Activated CD8-positive, alpha-beta memory T cell treated with anti-CD3 and anti-CD28 coated beads, Interleukin-2, amount 10 ng/mL, durations not matched to agents 7 days and 5 days (primary cell): ENCODE data around the gene OR4E2. TPM values are rescaled to one million over a fixed set of nuclear protein-coding genes. Genes with fewer than 3 reads are reported as not detected.
A peak's percentile ranks its signal among the peaks of the same experiment; 100 is the strongest.
"Not testable (repeated sequence)": the region's sequence is repeated elsewhere in the genome, so short reads cannot be mapped to it uniquely, and the experiment has no call there.

ENCODE experiments used
- ATAC-seq: fragments of 150-1000 bp; cut with Tn5 transposase; one replicate; pipeline ENCODE4 v1.10.0; 2021; ENCODE audit warnings: moderate library complexity
- CTCF ChIA-PET: fragments of 350-600 bp; sonication (Branson Sonifier 250); formaldehyde crosslinking; loops from one replicate; lab custom pipeline; 2021; ENCODE audit warnings: antibody characterized with exemption; lab: Charles Lee
- DNase-seq: peaks from one replicate; pipeline ENCODE4 v3.0.0-alpha.2; 2020
- H3K27ac Mint-ChIP-seq: one replicate; pipeline ENCODE4 v1.8.0; 2021; ENCODE audit warnings: mild to moderate bottlenecking, mixed read lengths
- H3K27me3 Mint-ChIP-seq: one replicate; pipeline ENCODE4 v1.8.0; 2021; ENCODE audit warnings: mixed read lengths
- H3K36me3 Mint-ChIP-seq: one replicate; pipeline ENCODE4 v1.8.0; 2021; ENCODE audit warnings: mild to moderate bottlenecking, mixed read lengths
- H3K4me1 Mint-ChIP-seq: one replicate; pipeline ENCODE4 v1.8.0; 2021; ENCODE audit warnings: mixed read lengths
- H3K4me3 Mint-ChIP-seq: one replicate; pipeline ENCODE4 v1.8.0; 2021; ENCODE audit warnings: mild to moderate bottlenecking, moderate library complexity, mixed read lengths
- H3K9me3 Mint-ChIP-seq: one replicate; pipeline ENCODE4 v1.8.0; 2022; ENCODE audit warnings: low read depth, mixed read lengths
- total RNA-seq, 2 experiments: library from RNA; stranded (reverse); gene quantifications; one replicate each; pipeline ENCODE4 v1.2.3, GENCODE V29; 2021

Gene OR4E2
- not detected for total RNA-seq

DNA sequence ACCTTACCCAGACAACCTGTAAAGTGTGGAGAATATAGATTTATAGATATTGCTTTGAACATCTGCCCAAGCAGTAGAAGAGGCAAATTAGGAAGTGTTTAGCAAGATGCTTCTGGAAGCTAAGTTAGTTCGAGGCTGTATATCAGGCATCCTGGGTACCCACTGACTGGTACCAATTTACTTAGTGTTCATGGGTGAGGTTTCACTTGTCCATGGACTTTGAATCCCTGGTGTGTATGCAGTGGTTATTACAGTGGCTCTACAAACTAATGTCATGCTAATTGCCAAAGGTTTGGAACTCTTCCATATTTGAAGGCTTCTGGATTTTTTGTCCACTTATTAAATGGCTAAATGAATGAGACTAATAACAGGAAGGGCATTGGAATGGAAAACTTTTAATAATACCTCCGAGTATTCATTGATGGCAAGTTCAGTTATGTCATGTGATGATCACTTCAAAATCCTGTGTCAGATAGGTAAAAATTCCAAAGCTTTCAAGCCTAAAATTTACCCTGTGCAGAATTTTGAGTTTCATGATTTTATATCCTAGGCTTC lies at the start of gene OR4E2:
TSS of gene OR4E2 (plus strand) at position 505 of the 555 bp plus-strand sequence. CDS start 11,248 bp downstream, outside the sequence.
- Mint-ChIP-seq H3K4me1 (no peaks in the 10 kb centered on the region), H3K4me3 (no peak within 1 kb of the TSS), H3K9me3 (no peaks in the 10 kb centered on the region), H3K27ac (no peak within 1 kb of the TSS), H3K27me3 (peaks cover 18% of the 10 kb centered on the region), H3K36me3 (no peaks in the 10 kb centered on the region)
- no peak for ATAC-seq
- no peak for DNase-seq
- CTCF ChIA-PET: interaction anchor here (1.3 kb wide), 1 partner anchor 15 kb away, joined by 3 read pairs; no protein-coding TSS in a partner anchor

GRCh38 chr14:21612324-21612723 lies 41.3 kb upstream of the OR4E2 start:
- ATAC-seq (no peak), DNase-seq (no peak)
- H3K27ac Mint-ChIP-seq: no peak overlapping the region
- no peaks in the 10 kb centered on the region for H3K9me3 Mint-ChIP-seq
- H3K27me3 Mint-ChIP-seq: peaks cover 24% of the 10 kb centered on the region
- CTCF ChIA-PET: no interaction called here
- no peaks in the 10 kb centered on the region for H3K36me3 Mint-ChIP-seq
- H3K4me3 Mint-ChIP-seq: no peak overlapping the region
- peaks cover 3% of the 10 kb centered on the region for H3K4me1 Mint-ChIP-seq

DNA sequence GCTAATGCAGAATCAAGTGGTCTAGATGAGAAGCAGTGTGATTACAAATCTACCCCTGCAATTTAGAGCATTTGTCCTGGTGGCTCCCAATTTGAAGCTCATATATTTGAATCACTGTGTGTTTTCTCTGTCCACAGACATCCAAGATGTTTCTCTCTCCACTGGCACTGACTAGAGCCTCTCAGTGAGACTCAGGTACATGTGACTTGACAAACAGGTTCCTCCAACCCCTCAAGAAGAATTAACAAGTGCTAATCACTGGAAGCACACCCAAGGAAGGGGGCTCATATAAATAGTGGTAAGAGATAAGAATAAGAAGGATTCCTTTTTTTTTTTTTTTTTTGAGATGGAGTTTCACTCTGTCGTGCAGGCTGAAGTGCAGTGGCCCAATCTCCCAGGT lies 39.4 kb upstream of the OR4E2 start:
- DNase-seq (no peak), ATAC-seq (no peak)
- no peaks in the 10 kb centered on the region for H3K9me3 Mint-ChIP-seq
- CTCF ChIA-PET: interaction anchor here (0.7 kb wide), 1 partner anchor 1384 kb away, joined by 3 read pairs; no protein-coding TSS in a partner anchor
- no peak overlapping the region for H3K4me3 Mint-ChIP-seq
- peaks cover 3% of the 10 kb centered on the region for H3K4me1 Mint-ChIP-seq
- no peaks in the 10 kb centered on the region for H3K36me3 Mint-ChIP-seq
- H3K27me3 Mint-ChIP-seq: peaks cover 21% of the 10 kb centered on the region
- H3K27ac Mint-ChIP-seq: no peak overlapping the region

- H3K4me1 Mint-ChIP-seq: peaks cover 2% of the 10 kb centered on the region
- no peak for ATAC-seq
- CTCF ChIA-PET: interaction anchor here (0.9 kb wide), 1 partner anchor 1279 kb away, joined by 4 read pairs; no protein-coding TSS in a partner anchor
- no peak for DNase-seq
- H3K4me3 Mint-ChIP-seq: no peak overlapping the region
- no peaks in the 10 kb centered on the region for H3K9me3 Mint-ChIP-seq
- H3K27ac Mint-ChIP-seq: no peak overlapping the region
- H3K27me3 Mint-ChIP-seq: peaks cover 19% of the 10 kb centered on the region
- H3K36me3 Mint-ChIP-seq: no peaks in the 10 kb centered on the region
Observed at GRCh38 chr14:21617614-21618013, 36.0 kb upstream of the OR4E2 start.

GRCh38 chr14:21626491-21627230 lies 27.0 kb upstream of the OR4E2 start:
- Mint-ChIP-seq H3K36me3 (peaks cover 2% of the 10 kb centered on the region), H3K4me1 (no peaks in the 10 kb centered on the region), H3K27ac (no peak overlapping the region), H3K27me3 (peaks cover 22% of the 10 kb centered on the region), H3K9me3 (peaks cover 2% of the 10 kb centered on the region), H3K4me3 (no peak overlapping the region)
- CTCF ChIA-PET: no interaction called here
- no peak for ATAC-seq
- DNase-seq: no peak

DNA sequence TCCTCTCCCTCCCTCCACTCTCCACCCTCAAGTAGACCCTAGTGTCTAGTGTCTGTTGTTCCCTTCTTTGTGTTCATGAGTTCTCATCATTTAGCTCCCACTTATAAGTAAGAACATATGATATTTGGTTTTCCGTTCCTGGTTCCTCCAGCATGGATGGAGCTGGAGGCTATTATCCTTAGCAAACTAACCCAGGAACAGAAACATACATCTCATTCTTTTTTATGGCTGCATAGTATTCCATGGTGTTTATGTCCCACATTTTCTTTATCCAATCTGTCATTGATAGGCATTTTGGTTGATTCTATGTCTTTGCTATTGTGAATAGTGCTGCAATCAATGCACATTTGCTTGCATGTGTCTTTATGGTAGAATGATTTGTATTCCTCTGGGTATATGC lies 23.1 kb upstream of the OR4E2 start:
- ATAC-seq, H3K36me3 Mint-ChIP-seq, H3K9me3 Mint-ChIP-seq, DNase-seq, CTCF ChIA-PET, H3K4me3 Mint-ChIP-seq, H3K27ac Mint-ChIP-seq, H3K4me1 Mint-ChIP-seq: not testable (repeated sequence)
- H3K27me3 Mint-ChIP-seq: peaks cover 12% of the 10 kb centered on the region

DNA sequence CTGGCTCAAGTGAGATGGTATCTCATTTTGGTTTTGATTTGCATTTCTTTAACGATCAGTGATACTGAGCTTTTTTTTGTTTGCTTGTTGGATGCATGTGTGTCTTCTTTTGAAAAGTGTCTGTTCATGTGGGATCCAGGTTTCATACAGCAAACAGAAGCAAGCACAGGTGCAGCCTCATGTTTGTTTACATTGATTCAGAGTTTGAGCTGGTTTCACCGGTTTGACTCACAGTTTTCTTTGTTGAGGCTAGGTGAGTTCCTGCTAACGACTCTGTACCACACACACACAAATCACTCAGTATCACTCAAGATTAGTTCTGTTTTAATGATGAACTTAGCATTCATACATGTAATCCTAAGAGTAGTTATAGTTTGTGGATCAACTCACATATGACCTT lies 22.6 kb upstream of the OR4E2 start:
- Mint-ChIP-seq H3K27ac (no peak overlapping the region), H3K4me1 (no peaks in the 10 kb centered on the region), H3K4me3 (no peak overlapping the region), H3K27me3 (peaks cover 16% of the 10 kb centered on the region), H3K9me3 (peaks cover 2% of the 10 kb centered on the region), H3K36me3 (peaks cover 2% of the 10 kb centered on the region)
- no peak for DNase-seq
- CTCF ChIA-PET: no interaction called here
- ATAC-seq: no peak

DNA sequence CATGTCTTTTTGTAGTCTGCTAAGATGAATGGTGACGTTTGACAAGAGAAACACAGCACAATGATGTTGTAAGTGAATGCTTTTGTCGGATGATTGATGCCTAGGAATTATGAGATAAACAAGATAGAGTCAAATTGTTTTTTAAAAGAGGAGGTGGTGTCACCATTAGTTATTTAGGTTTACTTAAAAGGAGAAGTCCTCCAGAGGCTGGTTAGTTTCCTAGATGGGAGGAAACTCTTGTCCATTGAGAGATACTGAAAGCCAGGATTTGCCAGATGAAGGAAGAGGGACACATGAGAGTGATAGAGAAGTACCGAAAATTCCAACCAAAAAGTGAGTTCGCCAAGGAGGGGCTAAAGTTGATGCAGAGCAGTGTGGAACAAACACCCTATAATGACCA lies 18.8 kb upstream of the OR4E2 start, which contains the start of gene OR10G2:
TSS of gene OR10G2 (minus strand) at position 101 of the 400 bp plus-strand sequence. CDS start at position 3, 98 bp downstream.
- ATAC-seq (no peak), DNase-seq (no peak)
- peaks cover 2% of the 10 kb centered on the region for H3K9me3 Mint-ChIP-seq
- peaks cover 13% of the 10 kb centered on the region for H3K27me3 Mint-ChIP-seq
- H3K36me3 Mint-ChIP-seq: no peaks in the 10 kb centered on the region
- peaks cover 7% of the 10 kb centered on the region for H3K4me1 Mint-ChIP-seq
- H3K4me3 Mint-ChIP-seq: no peak within 1 kb of the TSS
- CTCF ChIA-PET: no interaction called here
- H3K27ac Mint-ChIP-seq: no peak within 1 kb of the TSS

GRCh38 chr14:21642683-21643082 lies 11.0 kb upstream of the OR4E2 start:
- Mint-ChIP-seq H3K9me3 (no peaks in the 10 kb centered on the region), H3K4me3 (peak overlapping the region; percentile 71), H3K4me1 (peaks cover 9% of the 10 kb centered on the region), H3K36me3 (peaks cover 3% of the 10 kb centered on the region), H3K27ac (peak overlapping the region; percentile 79), H3K27me3 (peaks cover 14% of the 10 kb centered on the region)
- CTCF ChIA-PET: interaction anchor here (1.0 to 2.0 kb wide), 2 partner anchors 867 to 872 kb away, joined by 3 to 6 read pairs; no protein-coding TSS in a partner anchor
- ATAC-seq: peak; percentile 34
- DNase-seq: no peak

DNA sequence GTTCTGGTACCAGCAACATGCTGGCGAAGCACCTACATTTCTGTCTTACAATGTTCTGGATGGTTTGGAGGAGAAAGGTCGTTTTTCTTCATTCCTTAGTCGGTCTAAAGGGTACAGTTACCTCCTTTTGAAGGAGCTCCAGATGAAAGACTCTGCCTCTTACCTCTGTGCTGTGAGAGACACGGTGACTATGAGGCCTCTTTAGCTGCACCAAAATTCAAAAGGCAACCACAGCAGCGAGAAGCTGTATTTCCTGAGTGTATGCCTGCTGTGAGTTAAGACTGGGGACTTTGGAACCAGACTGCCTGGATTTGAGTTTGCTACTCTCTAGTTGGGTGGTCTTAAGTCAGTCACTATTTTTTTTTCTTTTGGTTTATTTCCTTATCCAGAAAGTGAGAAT lies 10.2 kb upstream of the OR4E2 start:
- H3K9me3 Mint-ChIP-seq: no peaks in the 10 kb centered on the region
- peaks cover 3% of the 10 kb centered on the region for H3K36me3 Mint-ChIP-seq
- peaks cover 7% of the 10 kb centered on the region for H3K4me1 Mint-ChIP-seq
- CTCF ChIA-PET: no interaction called here
- peaks cover 16% of the 10 kb centered on the region for H3K27me3 Mint-ChIP-seq
- DNase-seq (no peak), ATAC-seq (no peak)
- peak overlapping the region; percentile 79 for H3K27ac Mint-ChIP-seq
- peak overlapping the region; percentile 71 for H3K4me3 Mint-ChIP-seq

DNA sequence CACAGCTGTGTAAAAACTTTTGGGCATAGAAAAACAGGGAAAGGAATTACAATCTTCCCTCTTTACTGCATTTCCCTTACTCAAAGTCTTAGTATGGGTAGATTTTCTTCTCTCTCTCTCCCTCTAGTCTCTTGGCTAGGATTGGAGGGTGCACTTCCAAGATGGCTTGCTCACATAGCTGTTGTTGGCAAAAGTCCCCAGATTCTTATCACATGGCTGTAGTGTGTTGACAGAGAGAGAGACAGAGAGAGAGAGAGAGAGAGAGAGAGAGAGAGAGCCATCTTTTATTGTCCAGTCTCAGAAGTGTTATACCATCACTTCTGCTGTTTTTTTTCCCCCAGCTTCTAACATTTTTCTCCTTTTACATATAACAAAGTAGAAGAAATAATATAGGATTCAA lies 6.3 kb upstream of the OR4E2 start:
- Mint-ChIP-seq H3K4me3 (no peak overlapping the region), H3K27ac (no peak overlapping the region), H3K36me3 (peaks cover 3% of the 10 kb centered on the region), H3K4me1 (no peaks in the 10 kb centered on the region), H3K9me3 (no peaks in the 10 kb centered on the region), H3K27me3 (peaks cover 22% of the 10 kb centered on the region)
- ATAC-seq: no peak
- CTCF ChIA-PET: no interaction called here
- no peak for DNase-seq

- no peaks in the 10 kb centered on the region for H3K36me3 Mint-ChIP-seq
- CTCF ChIA-PET: interaction anchor here (1.3 kb wide), 1 partner anchor 16 kb away, joined by 3 read pairs; no protein-coding TSS in a partner anchor
- no peaks in the 10 kb centered on the region for H3K9me3 Mint-ChIP-seq
- no peak overlapping the region for H3K27ac Mint-ChIP-seq
- DNase-seq: no peak
- no peak for ATAC-seq
- no peaks in the 10 kb centered on the region for H3K4me1 Mint-ChIP-seq
- no peak overlapping the region for H3K4me3 Mint-ChIP-seq
- H3K27me3 Mint-ChIP-seq: peaks cover 21% of the 10 kb centered on the region
Observed at GRCh38 chr14:21652209-21652808, 1.3 kb upstream of the OR4E2 start.

DNA sequence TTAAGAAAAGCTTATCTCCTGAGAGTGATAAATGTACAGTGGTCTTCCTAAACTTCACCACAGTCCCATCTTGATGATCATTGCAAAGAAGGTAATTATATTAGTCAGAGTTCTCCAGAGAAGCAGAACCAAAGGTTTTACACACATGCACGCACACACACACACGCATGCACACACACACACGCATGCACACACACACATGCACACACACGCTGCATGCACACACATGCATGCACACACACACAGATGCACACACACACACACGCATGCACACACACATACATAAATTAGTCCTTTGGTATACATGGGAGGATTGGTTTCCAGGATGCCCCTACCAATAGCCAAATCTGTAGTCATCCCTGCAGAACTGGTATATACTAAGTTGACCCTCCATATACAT lies 580 bp downstream of the OR4E2 start:
- Mint-ChIP-seq H3K27ac (no peak overlapping the region), H3K36me3 (no peaks in the 10 kb centered on the region), H3K4me3 (no peak overlapping the region), H3K9me3 (no peaks in the 10 kb centered on the region), H3K27me3 (peaks cover 19% of the 10 kb centered on the region), H3K4me1 (no peaks in the 10 kb centered on the region)
- CTCF ChIA-PET: no interaction called here
- DNase-seq (no peak), ATAC-seq (no peak)
